ENCODE results near the gene MTHFD1.

Gene MTHFD1

GRCh38 chr14:64450255-64450654 lies 62.1 kb downstream of the MTHFD1 start:
- no peak for DNase-seq

- no peak for DNase-seq
Observed at GRCh38 chr14:64454671-64455070, 66.5 kb downstream of the MTHFD1 start.

- no peak for DNase-seq
Observed at GRCh38 chr14:64459405-64460136, 71.4 kb downstream of the MTHFD1 start.

GRCh38 chr14:64461221-64461620 lies 73.1 kb downstream of the MTHFD1 start:
- DNase-seq, result no peak

DNA sequence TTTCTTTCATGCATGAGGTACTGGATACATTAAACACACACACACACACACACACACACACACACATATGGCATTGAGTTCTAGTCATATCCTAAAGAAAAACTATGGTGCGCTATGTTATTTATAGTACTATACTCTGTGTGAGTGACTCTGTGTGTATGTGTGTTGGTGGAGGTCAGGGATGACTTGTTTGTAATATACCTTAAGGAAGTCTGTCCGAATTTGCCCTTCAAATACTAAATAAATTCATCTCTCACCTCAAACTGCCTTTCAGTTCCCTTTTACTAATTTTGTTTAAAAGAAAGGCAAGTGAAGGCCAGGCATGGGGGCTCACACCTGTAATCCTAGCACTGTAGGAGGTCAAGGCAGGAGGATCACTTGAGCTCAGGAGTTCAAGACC lies 75.0 kb downstream of the MTHFD1 start:
- DNase-seq, result no peak

- no peak for DNase-seq
Observed at GRCh38 chr14:64463873-64464272, 75.7 kb downstream of the MTHFD1 start.

DNA sequence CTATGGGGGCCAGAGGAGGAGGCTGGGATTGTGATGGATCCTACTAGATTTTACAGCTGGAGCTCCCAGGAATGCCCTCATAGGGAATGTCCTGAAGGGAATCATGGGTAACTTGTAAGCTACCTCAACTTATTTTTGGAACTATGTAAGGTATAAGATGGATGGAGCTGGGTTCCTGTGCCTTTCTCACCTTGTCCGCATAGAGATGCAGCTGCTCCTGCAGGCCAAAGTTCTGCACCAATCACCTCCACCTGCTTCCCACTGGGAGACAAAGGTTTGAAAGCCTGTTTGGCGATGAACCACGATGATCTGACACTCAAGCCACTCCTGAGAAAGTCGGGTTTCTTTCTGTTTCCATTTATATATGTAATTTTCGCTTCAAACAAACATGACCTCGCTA lies 76.5 kb downstream of the MTHFD1 start:
- DNase-seq, result no peak

DNA sequence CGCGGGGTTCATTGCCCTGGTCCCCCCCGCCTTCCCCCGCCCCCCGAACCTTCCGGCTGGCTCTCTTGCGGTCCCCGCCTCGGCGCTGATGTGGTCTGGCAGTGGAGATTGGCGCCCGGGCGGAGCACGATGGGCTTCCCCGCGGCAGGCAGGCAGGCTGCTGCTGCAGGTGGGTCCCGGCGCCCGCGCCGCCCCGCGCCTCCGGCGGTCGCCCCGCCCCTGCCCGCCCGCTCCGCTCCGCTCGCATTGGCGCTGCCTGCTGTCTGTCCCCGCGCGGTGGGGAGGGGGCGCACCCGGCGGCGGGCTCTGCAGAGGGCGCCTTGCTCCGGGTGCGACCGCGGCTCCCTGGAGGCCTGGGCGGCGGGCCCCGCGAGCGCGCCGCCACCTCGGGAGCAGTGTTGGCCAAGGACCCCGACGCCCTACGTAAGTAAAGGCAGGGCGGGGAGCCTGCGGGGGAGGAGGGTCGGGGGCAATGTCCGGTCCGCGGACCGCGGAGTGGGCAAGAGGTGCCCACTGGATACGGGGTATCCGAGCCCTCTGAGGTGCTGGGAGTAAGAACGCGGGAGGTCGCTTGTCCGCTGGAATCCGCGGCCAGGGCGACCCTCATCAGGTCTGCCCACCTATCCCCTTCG lies 77.2 kb downstream of the MTHFD1 start, which contains the start of gene AKAP5:
Gene AKAP5 (plus strand): TSS at position 309 of the 632 bp plus-strand sequence. CDS start 2,896 bp downstream, outside the sequence.
- peak; percentile 49 to 74 (median 53) for DNase-seq

DNA sequence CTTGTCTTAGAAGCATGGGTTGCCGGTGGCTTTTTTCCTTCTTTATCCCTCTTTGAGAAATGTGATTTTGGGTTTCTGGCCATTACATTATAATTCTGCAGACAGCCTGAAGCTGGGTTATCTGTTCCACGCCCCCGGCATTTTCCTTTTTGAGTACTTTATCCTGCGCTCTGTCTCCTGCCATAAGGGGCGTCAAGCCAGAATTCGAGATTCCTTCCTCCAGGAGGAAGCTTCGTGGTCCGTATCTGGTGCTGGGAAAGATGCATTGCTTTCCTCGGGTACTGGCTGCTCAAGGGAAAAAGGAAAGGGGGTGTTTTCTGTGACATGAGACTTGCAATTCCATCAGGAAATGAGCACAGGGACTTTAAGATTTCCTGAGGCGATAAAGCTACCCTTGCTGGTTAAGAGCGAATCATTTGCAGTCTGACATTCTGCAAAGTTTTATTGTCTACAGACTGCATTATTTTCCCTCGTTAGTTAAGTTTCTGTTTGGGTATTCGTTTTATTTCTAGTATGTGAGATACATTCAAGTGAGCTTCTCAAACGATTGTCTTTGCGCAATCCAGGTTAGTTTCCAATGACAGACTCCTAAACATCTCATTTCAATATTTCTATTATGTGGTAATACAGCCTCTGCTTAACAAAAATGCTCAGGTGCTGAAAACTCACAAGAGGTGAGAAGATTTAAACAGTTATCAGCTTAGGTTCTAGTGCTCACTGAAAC lies 77.8 kb downstream of the MTHFD1 start:
- DNase-seq, result no peak

GRCh38 chr14:64467101-64467500 lies 78.9 kb downstream of the MTHFD1 start:
- DNase-seq, result no peak

GRCh38 chr14:64467566-64467965 lies 79.4 kb downstream of the MTHFD1 start:
- DNase-seq, result no peak

GRCh38 chr14:64468451-64468850 lies 80.3 kb downstream of the MTHFD1 start:
- DNase-seq, result no peak

GRCh38 chr14:64474041-64474440 lies 85.9 kb downstream of the MTHFD1 start:
- no peak for DNase-seq

GRCh38 chr14:64474698-64475097 lies 86.5 kb downstream of the MTHFD1 start:
- DNase-seq, result no peak

DNA sequence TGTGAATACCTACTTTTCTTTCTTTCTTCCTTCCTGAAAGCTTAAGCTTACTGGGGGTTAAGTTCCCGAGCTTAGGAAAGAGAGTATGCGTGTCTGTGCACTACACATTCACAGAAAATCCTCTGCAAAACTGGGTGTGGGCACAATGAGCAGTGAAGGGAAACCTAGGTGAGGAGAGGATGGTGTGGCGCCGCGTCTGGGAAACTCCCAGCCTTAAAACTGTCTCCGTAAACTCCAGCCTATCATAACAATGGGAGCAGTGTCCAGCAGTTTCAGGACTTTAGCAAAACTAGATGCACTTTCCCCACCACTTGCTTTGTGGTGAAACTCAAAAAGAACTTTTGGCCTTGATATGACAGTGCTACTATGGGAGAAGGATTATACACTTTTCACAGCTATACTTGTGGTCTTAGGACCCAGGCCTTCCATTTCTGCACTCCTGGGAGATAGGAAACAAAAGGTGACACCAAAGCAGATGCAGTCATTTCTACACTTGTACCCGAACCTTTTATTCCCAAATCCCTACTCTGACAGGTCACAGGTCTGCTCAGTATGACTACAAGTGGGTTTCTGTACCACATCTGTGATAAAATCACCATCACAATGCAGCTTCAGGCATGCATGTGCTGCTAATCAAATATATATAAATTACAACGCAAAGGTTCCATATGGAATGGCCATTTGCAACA lies 87.6 kb downstream of the MTHFD1 start:
- no peak for DNase-seq

GRCh38 chr14:64476438-64476837 lies 88.3 kb downstream of the MTHFD1 start:
- DNase-seq, result no peak

GRCh38 chr14:64478634-64479250 lies 90.6 kb downstream of the MTHFD1 start:
- DNase-seq, result no peak

- DNase-seq, result no peak
Observed at GRCh38 chr14:64488590-64489099, 100.5 kb downstream of the MTHFD1 start.

DNA sequence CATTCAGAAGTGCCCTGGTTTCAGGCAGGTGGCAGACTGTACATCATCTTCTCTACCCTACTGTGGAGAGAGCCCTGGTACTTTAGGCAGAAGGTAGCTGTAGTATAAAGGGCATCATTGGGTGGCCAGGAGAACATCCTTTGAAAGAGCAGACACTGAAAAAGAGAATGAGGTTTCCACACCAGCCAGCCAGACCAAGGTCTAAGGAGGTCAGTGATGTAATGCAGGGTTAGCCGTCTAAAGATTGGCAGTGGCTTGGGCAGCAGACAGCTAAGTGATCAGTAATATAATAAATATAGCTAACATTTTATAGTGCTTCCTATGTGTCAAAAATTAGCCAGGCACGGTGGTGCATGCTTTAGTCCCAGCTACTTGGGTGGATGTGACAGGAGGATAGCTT lies 103.5 kb downstream of the MTHFD1 start:
- no peak for DNase-seq

DNA sequence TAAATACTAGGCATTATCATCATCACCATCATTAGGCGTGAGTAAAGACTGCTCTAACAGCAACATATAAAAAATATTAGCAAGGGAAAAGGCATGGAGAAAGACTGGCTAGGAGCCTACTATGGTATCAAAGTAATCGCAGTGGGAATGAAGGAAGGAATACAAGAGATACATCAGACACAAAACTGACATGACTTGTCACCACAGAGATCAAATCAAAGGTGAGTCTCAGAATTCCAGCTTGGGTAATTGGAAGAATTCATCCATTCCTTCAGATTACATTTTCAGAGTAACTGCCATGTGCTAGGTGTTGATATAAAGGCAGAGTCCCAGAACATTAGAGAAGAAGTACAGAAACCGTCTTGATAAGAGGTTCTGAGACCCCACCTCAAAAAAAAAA lies 105.3 kb downstream of the MTHFD1 start:
- DNase-seq, result no peak

DNA sequence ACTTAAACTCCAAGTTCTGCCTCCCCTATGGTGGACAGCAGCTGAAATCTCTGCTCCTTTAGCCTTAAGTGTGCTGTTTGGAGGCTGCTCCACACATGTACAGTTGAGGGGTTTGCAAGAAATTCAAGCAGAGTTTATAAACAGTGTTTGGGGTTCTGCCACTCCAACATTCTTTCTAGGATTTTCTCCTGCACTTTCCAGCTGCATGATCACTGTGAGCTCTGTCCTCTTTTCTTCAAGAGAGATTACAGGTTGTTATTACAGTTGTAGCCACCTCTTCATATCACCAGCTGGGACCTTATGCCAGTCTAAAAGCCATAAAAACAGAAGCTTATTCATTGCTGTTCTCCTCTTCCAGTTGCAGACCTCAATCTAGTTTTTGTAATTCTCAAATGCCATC lies 107.1 kb downstream of the MTHFD1 start:
- no peak for DNase-seq

- no peak for DNase-seq
Observed at GRCh38 chr14:64496764-64497163, 108.6 kb downstream of the MTHFD1 start.

DNA sequence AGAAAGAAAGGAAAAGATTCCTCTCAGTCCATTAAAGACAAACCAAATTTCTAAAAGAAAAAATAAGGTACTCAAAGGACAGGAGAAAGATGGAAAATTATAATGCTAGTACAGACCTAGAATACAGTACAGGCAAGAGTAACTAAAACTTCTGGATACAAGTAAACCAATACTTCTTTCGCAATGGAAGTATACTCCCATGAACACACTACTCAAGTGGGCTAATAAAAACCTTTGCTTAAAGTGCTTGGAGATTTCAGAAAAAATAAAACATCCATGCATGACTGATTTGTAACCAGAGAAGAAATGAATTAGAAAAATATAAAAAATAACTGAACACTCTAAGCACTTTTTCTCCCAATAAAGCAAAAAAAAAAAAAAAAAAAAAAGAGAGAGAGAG lies 111.9 kb downstream of the MTHFD1 start:
- no peak for DNase-seq

Measured in T-helper 1 cell (primary cell).